Fibroblast of lung (primary cell): ENCODE results near the gene MAK. TPM values are rescaled to one million over a fixed set of nuclear protein-coding genes. Genes with fewer than 3 reads are reported as not detected.

Experiments
- DNase-seq, 2 donors: peaks; one replicate each; pipeline versions ENCODE4 v3.0.0 to v3.0.0-alpha.2; 2010; ENCODE audit warnings: low read depth in 2 of 2
- H2AFZ ChIP-seq: 2 replicates; pipeline ENCODE4 v1.5.1; 2012; ENCODE audit warnings: low read length, control low read depth, inconsistent platforms
- H3K27ac ChIP-seq: 2 replicates; pipeline ENCODE4 v1.5.1; 2011; ENCODE audit warnings: low read length, control low read depth; ENCODE audit not compliant: insufficient read depth
- H3K27me3 ChIP-seq: 2 replicates; pipeline ENCODE4 v1.5.1; 2011; ENCODE audit warnings: mild to moderate bottlenecking, low read length; ENCODE audit not compliant: control insufficient read depth, insufficient read depth
- H3K36me3 ChIP-seq: 2 replicates; pipeline ENCODE4 v1.5.1; 2011; ENCODE audit warnings: low read length; ENCODE audit not compliant: control insufficient read depth, insufficient read depth
- H3K4me1 ChIP-seq: 2 replicates; pipeline ENCODE4 v1.5.1; 2011; ENCODE audit warnings: low read length; ENCODE audit not compliant: control insufficient read depth, insufficient read depth; ENCODE audit errors: extremely low read depth
- H3K4me2 ChIP-seq: 2 replicates; pipeline ENCODE4 v1.5.1; 2011; ENCODE audit warnings: low read length, control low read depth; ENCODE audit not compliant: insufficient read depth; ENCODE audit errors: extremely low read depth
- H3K4me3 ChIP-seq, 4 experiments: fragments of 200-600 bp in 1 of 4; sonication (generic) in 1 of 4; replicated peaks in 1 of 4; 2 replicates each; pipeline ENCODE4 v1.5.1; 2011 to 2016; ENCODE audit warnings: low read length in 4 of 4, low read depth in 3 of 4, mild to moderate bottlenecking in 3 of 4, control low read depth in 2 of 4, inconsistent platforms in 1 of 4, mixed read lengths in 1 of 4; ENCODE audit not compliant: insufficient read depth in 1 of 4; ENCODE audit errors: control extremely low read depth in 1 of 4
- H3K79me2 ChIP-seq: 2 replicates; pipeline ENCODE4 v1.5.1; 2012; ENCODE audit warnings: mild to moderate bottlenecking, low read length, inconsistent platforms; ENCODE audit not compliant: control insufficient read depth, insufficient read depth
- H3K9ac ChIP-seq: 2 replicates; pipeline ENCODE4 v1.5.1; 2011; ENCODE audit warnings: mild to moderate bottlenecking, low read length, control low read depth; ENCODE audit not compliant: insufficient read depth
- H3K9me3 ChIP-seq: 2 replicates; pipeline ENCODE4 v1.5.1; 2012; ENCODE audit warnings: low read depth, low read length; ENCODE audit not compliant: control insufficient read depth, insufficient read depth
- H4K20me1 ChIP-seq: 2 replicates; pipeline ENCODE4 v1.5.1; 2011; ENCODE audit warnings: low read length; ENCODE audit not compliant: control insufficient read depth, insufficient read depth; ENCODE audit errors: extremely low read depth
- EZH2 ChIP-seq: IDR thresholded peaks from 2 replicates; pipeline ENCODE4 v1.5.1; 2012; ENCODE audit warnings: low read length, control low read depth, mild to moderate bottlenecking; ENCODE audit errors: missing control alignments
- polyA plus RNA-seq, 2 donors: library from polyadenylated mRNA; depleted of rRNA in 1 of 2; stranded (reverse) in 1 of 2; unstranded in 1 of 2; fragments of >200 nt; gene quantifications; 2 replicates each; pipeline ENCODE4 v1.2.1, GENCODE V29; 2011 to 2012; ENCODE audit warnings: missing spikeins in 1 of 2
- total RNA-seq: library from RNA; depleted of rRNA; stranded (reverse); fragments of >200 nt; gene quantifications from 2 replicates; pipeline ENCODE4 v1.2.1, GENCODE V29; 2014
- TF ChIP-seq, protein P1 (sequence below), 2 donors: IDR thresholded peaks in 1 of 2; conservative IDR thresholded peaks in 1 of 2; 1 replicate in 1 of 2; 2 replicates in 1 of 2; pipeline ENCODE4 v1.5.1; 2011 to 2012; ENCODE audit warnings: low read length in 2 of 2, control low read depth in 1 of 2, inconsistent platforms in 1 of 2, low read depth in 1 of 2, mild to moderate bottlenecking in 1 of 2

MAK gene
- total and polyA plus RNA-seq, 2 donors (not counting 1 experiment from before 2014, with no cell fraction given) = 0.01 TPM; not detected in 1

DNA sequence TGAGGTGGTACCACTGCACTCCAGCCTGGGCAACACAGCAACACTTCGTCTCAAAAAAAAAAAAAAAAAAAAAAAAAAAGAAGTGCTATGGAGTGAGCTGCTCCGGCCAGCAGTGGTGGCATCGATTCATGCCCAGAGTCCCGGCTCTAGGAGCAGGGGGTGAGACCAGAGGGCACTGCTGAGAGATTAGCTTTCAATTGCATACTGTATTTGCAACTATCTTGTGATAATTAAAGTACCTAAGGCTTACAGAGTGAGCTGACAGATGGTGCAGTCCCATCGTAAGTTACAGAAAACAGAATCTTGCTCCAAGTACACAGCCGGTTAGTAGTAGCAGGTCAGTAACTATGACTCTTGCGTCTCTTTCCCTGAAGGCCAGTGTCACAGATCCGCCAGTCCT is 59.3 kb downstream of the MAK start:
- Histone ChIP-seq H3K4me1 (no peaks in the 10 kb centered on the region), H3K79me2 (no peaks in the 10 kb centered on the region), H3K27ac (no peak overlapping the region), H3K36me3 (no peaks in the 10 kb centered on the region), H4K20me1 (no peaks in the 10 kb centered on the region), H3K4me3 (no peak overlapping the region), H3K4me2 (no peak overlapping the region), H2AFZ (no peak overlapping the region), H3K9ac (no peak overlapping the region), H3K27me3 (no peaks in the 10 kb centered on the region), H3K9me3 (no peaks in the 10 kb centered on the region)
- TF ChIP-seq EZH2 = no peak
- TF ChIP-seq, protein P1, sequence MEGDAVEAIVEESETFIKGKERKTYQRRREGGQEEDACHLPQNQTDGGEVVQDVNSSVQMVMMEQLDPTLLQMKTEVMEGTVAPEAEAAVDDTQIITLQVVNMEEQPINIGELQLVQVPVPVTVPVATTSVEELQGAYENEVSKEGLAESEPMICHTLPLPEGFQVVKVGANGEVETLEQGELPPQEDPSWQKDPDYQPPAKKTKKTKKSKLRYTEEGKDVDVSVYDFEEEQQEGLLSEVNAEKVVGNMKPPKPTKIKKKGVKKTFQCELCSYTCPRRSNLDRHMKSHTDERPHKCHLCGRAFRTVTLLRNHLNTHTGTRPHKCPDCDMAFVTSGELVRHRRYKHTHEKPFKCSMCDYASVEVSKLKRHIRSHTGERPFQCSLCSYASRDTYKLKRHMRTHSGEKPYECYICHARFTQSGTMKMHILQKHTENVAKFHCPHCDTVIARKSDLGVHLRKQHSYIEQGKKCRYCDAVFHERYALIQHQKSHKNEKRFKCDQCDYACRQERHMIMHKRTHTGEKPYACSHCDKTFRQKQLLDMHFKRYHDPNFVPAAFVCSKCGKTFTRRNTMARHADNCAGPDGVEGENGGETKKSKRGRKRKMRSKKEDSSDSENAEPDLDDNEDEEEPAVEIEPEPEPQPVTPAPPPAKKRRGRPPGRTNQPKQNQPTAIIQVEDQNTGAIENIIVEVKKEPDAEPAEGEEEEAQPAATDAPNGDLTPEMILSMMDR (conservative IDR thresholded peaks at IDR 0.05 in 1 of 2, IDR thresholded peaks at IDR 0.05 in 1 of 2; ENCODE audit: low read depth in 1 of 2, low read length in 2 of 2) = no peak
- no peak for DNase-seq

DNA sequence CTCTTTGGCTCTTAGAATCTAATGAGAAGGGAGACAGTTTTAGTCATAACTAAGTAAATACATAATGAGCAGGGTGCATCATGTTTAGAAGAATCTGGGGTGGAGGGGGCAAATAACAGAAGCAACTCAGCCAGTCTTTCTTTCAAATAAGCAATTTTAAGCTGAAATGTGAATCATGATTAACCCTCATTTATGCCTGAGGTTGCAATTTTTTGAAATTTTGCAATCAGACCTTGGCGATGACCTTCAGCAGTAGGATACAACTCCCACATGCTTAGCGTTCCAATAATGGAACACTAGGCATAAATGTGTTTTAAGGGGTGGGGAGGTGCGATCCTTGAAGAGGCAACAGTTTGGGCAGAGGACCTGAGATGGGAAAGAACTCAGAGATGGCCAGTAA is 60.1 kb downstream of the MAK start:
- Histone ChIP-seq H3K4me1 (no peaks in the 10 kb centered on the region), H4K20me1 (no peaks in the 10 kb centered on the region), H3K27me3 (no peaks in the 10 kb centered on the region), H3K4me3 (no peak overlapping the region), H3K36me3 (no peaks in the 10 kb centered on the region), H3K4me2 (no peak overlapping the region), H3K79me2 (no peaks in the 10 kb centered on the region), H3K27ac (no peak overlapping the region), H3K9ac (no peak overlapping the region), H2AFZ (no peak overlapping the region), H3K9me3 (no peaks in the 10 kb centered on the region)
- no peak for TF ChIP-seq EZH2
- TF ChIP-seq, protein P1 (conservative IDR thresholded peaks at IDR 0.05 in 1 of 2, IDR thresholded peaks at IDR 0.05 in 1 of 2; ENCODE audit: low read depth in 1 of 2, low read length in 2 of 2) = no peak
- DNase-seq = no peak

DNA sequence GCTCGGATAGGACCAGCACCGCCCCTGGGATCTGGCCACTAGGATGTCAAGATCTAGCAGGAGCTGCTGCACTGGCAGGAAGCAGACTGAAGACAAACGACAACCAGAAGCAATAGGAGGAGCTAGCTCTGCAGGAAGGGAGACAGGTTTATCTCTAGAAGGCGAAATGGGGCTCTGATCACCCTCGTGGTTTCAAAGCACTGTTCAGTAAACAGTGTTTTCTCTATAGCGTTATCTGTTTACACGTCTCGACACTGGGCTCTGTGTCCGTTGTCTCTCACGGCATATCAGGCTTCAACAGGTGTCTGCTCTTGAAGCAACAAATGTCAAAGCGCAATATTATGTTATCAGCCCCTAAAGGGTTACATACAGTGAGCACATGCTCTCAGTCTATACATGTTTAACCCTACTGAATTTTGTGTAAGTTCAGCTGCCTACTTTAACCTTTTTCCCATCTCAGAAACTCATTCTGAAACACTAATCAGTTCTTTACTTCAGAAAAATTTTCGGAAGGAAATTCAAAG is 66.9 kb downstream of the MAK start:
- TF ChIP-seq, protein P1 (conservative IDR thresholded peaks at IDR 0.05 in 1 of 2, IDR thresholded peaks at IDR 0.05 in 1 of 2; ENCODE audit: low read depth in 1 of 2, low read length in 2 of 2) = no peak
- TF ChIP-seq EZH2 = no peak

More for the DNA sequence above, 66.9 kb downstream of the MAK start:
- no peaks in the 10 kb centered on the region for H4K20me1 ChIP-seq
- H2AFZ ChIP-seq = no peak overlapping the region
- no peak overlapping the region for H3K9ac ChIP-seq
- H3K27ac ChIP-seq = no peak overlapping the region
- H3K36me3 ChIP-seq = no peaks in the 10 kb centered on the region
- H3K4me2 ChIP-seq = no peak overlapping the region
- no peak overlapping the region for H3K4me3 ChIP-seq
- no peaks in the 10 kb centered on the region for H3K79me2 ChIP-seq
- DNase-seq = no peak
- no peaks in the 10 kb centered on the region for H3K4me1 ChIP-seq
- no peaks in the 10 kb centered on the region for H3K27me3 ChIP-seq
- no peaks in the 10 kb centered on the region for H3K9me3 ChIP-seq
